ENCODE results near the gene HS2ST1.
"Not testable (repeated sequence)": the region's sequence is repeated elsewhere in the genome, so short reads cannot be mapped to it uniquely, and the experiment has no call there.

HS2ST1 gene

DNA sequence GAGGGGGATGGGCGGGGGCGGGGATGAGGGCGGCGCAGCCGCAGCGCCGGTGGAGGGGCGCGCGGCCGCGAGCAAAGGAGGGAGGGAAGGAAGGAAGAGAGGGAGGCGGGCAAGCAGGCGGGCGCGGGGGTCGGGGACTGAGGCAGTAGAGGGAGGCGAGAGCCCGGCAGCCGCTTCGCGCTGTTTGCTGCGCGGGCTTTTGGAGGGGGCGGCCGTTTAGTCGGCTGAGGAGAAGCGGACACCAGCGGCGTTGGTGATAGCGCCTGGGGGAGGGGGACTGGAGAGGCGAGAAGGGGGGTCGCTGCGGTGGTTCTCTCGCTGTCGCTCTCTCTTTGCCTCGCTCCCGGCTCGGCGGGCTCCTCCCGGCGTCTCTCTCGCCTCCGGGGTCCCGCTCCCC, at the start of gene HS2ST1:
TSS of gene HS2ST1 (plus strand) at position 35 of the 397 bp plus-strand sequence.
- no peak for DNase-seq (ENCODE audit: low read depth in 2 of 2)

- DNase-seq (ENCODE audit: low read depth in 2 of 2), result no peak
Observed at GRCh38 chr1:86865973-86866637, 48.3 kb upstream of the HS2ST1 start.

GRCh38 chr1:86866665-86867064, 47.8 kb upstream of the HS2ST1 start:
- no peak for DNase-seq (ENCODE audit: low read depth in 2 of 2)

DNA sequence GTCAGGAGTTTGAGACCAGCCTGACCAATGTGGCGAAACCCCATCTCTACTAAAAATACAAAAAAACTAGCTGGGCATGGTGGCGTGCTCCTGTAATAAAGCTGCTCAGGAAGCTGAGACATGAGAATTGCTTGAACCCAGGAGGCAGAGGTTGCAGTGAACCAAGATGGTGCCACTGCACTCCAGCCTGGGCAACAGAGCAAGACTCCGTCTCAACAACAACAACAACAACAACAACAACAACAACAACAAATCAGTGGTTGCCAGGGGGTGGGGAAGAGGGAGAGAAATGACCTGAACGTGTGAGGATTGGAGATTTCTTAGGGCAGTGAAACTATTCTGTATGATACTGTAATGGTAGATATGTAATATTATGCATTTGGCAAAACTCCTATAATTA, 47.2 kb upstream of the HS2ST1 start:
- not testable (repeated sequence) for DNase-seq (ENCODE audit: low read depth in 2 of 2)

DNA sequence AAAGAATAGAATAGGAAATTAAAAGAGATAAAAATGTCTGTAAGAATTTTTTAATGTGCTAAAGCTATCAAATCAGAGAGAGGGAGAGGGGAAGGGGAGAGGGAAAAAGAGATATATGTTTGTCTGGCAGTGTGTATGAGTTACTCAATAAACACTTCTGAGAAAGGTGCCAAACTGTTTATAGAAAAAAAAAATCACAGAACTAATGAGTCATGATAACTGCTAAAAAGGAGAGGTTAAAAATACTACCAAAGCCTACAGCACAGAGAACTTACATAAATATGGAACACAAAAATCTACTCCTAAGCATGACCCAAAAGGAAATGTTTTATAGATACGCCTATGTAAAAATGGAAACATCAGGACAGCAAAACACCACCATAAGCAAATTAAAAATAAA, 46.0 kb upstream of the HS2ST1 start:
- no peak for DNase-seq (ENCODE audit: low read depth in 2 of 2)

DNA sequence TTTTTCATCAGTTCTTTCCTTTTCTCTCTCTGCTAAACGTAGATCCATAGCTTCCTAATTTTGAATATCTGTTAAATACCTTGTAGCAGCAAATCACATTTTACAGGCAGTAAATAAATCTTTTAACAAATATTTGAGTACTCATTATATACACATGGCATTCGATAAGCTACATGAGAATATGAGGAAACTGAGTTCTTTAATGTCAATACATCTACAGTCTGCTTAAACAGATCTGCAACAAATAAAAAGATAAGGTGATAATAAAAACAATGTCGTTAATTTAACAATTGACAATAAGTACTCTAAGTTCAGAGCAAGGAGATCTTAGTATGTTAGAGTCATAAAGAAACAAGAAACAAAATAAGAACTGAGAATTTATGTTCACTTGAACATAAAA, 43.4 kb upstream of the HS2ST1 start:
- DNase-seq (ENCODE audit: low read depth in 2 of 2), result no peak

GRCh38 chr1:86872086-86872485, 42.3 kb upstream of the HS2ST1 start:
- DNase-seq (ENCODE audit: low read depth in 2 of 2), result no peak

GRCh38 chr1:86875722-86876121, 38.7 kb upstream of the HS2ST1 start:
- DNase-seq (ENCODE audit: low read depth in 2 of 2), result no peak

- no peak for DNase-seq (ENCODE audit: low read depth in 2 of 2)
Observed at GRCh38 chr1:86887479-86888162, 26.8 kb upstream of the HS2ST1 start.

DNA sequence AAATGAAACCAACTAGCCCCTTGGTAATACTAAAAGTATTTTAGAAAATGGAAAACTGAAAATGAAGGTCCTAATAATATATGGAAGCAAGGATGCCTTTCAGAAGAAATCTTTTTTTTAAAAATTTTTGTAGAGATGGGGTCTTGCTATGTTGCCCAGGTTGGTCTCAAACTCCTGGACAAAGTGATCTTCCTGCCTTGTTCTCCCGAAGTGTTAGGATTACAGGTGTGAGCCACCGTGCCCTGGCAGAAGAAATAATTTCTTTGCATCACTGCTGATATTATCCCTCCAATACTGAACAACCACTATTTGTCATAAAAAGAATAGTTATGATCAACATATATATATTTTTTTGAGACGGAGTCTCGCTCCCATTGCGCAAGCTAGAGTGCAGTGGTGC, 26.1 kb upstream of the HS2ST1 start:
- no peak for DNase-seq (ENCODE audit: low read depth in 2 of 2)

GRCh38 chr1:86899401-86899800, 15.0 kb upstream of the HS2ST1 start:
- not testable (repeated sequence) for DNase-seq (ENCODE audit: low read depth in 2 of 2)

GRCh38 chr1:86905875-86906274, 8.6 kb upstream of the HS2ST1 start:
- no peak for DNase-seq (ENCODE audit: low read depth in 2 of 2)

- no peak for DNase-seq (ENCODE audit: low read depth in 2 of 2)
Observed at GRCh38 chr1:86906419-86906818, 8.0 kb upstream of the HS2ST1 start.

- no peak for DNase-seq (ENCODE audit: low read depth in 2 of 2)
Observed at GRCh38 chr1:86912281-86912900, 2.0 kb upstream of the HS2ST1 start.

DNA sequence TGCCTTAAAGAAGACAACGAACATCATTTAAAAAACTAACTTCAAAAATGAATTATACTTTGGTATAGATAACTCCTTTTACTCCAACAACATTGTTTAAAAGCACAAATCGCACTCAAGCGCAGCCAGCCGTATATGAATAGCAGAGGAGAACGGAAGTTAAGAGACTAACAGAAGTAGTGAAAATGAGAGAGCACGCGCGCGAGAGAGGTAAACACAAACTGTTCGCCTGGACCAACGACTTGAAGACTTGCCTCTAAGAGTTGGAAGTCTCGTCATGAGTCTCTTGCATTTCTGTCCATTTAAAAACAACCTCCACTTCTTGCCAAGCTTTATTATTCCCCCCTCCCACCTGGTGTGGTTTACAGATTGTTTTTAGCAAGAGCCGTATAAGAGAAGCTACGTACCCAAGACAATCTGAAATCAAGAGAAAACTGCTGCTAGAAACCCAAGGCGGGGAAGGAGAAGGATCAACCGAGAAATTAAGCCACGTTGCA, 988 bp upstream of the HS2ST1 start:
- peak; percentile 14 to 24 for DNase-seq (ENCODE audit: low read depth in 2 of 2)

DNA sequence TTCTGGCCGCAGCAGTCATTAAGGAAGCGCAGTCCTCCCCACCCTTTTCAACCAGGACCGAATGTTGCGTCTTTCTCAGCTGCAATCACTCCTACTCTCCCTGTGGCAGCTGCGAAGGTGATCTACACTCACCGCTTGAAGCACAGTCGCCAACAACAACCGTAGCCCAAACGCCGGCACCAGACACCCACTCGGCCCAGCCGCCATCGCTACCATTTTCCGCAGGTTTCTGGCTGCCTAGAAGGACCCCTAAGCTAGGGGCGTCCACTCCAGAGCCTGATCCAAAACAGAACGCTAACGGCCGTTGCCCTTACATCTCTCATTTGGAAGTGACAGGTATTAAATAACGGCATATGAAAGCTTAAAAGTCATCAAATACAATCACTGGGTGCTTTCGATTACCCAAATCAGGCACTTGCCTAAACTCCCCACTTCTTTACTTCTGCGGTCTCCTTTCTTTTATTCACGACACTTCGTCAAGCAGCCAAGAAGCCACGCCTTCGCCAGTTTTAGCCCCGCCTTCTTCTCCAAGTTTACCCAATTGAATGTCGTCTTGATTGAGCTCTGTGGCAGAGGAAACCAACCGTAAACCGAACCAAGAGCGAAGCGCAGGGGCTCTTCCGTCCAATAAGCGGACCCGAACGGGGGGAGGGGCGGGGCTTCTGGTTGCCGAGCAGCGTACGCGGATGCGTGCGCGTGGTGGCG, 387 bp upstream of the HS2ST1 start, which contains the start of gene SELENOF:
TSS of gene SELENOF (minus strand) at position 231 of the 705 bp plus-strand sequence. CDS start at position 216, 15 bp downstream.
- DNase-seq (ENCODE audit: low read depth in 2 of 2), result peak; percentile 98 to 99

- DNase-seq (ENCODE audit: low read depth in 2 of 2), result peak; percentile 28 to 29
Observed at GRCh38 chr1:86914998-86915736, 732 bp downstream of the HS2ST1 start.

GRCh38 chr1:86915737-86916235, 1.4 kb downstream of the HS2ST1 start:
- DNase-seq (ENCODE audit: low read depth in 2 of 2), result no peak

GRCh38 chr1:86916752-86917151, 2.3 kb downstream of the HS2ST1 start:
- DNase-seq (ENCODE audit: low read depth in 2 of 2), result no peak

- DNase-seq (ENCODE audit: low read depth in 2 of 2), result no peak
Observed at GRCh38 chr1:86922445-86922844, 8.0 kb downstream of the HS2ST1 start.

DNA sequence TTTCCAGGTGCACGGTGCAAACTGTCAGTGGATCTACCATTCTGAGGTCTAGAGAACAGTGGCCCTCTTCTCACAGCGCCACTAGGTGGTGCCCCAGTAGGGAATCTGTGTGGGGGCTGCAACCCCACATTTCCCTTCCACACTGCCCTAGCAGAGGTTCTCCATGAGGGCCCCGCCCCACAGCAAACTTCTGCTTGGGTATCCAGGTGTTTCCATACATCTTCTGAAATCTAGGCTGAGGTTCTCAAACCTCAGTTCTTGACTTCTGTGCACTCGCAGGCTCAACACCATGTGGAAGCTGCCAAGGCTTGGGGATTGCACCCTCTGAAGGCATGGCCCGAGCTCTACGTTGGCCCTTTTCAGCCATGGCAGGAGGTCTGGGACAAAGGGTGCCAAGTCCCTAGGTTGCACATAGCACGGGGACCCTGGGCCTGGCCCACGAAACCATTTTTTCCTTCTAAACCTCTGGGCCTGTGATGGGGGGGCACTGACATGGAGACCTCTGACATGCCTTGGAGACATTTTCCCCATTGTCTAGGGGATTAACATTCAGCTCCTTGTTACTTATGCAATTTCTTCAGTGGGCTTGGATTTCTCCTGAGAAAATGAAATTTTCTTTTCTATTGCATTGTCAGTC, 10.0 kb downstream of the HS2ST1 start:
- no peak for DNase-seq (ENCODE audit: low read depth in 2 of 2)
